HepG2 (cell line): ENCODE measurements around the gene TROAP. TPM values are rescaled to one million over a fixed set of nuclear protein-coding genes. Genes with fewer than 3 reads are reported as not detected.
A peak's percentile ranks its signal among the peaks of the same experiment; 100 is the strongest.

ENCODE experiments used
- BATF2 ChIP-seq: sonication (generic); formaldehyde crosslinking; IDR thresholded peaks from 2 replicates; pipeline ENCODE4 v1.8.0; 2022; ENCODE audit warnings: mild to moderate bottlenecking, missing genetic modification reagents, moderate library complexity
- BHLHE40 ChIP-seq: IDR thresholded peaks from 2 replicates; pipeline ENCODE4 v1.6.1; 2011; ENCODE audit warnings: low read length, improper control_type of control experiment
- FOXK1 ChIP-seq: sonication (generic); formaldehyde crosslinking; IDR thresholded peaks from 2 replicates; pipeline ENCODE4 v1.4.0; 2020; ENCODE audit warnings: low read depth, missing genetic modification reagents, borderline replicate concordance
- GATA4 ChIP-seq: sonication (generic); IDR thresholded peaks from 2 replicates; pipeline ENCODE4 v1.6.1; 2016; ENCODE audit warnings: antibody characterized with exemption, low read depth, borderline replicate concordance
- HINFP ChIP-seq: sonication (generic); formaldehyde crosslinking; IDR thresholded peaks from 2 replicates; pipeline ENCODE4 v1.4.0; 2020; ENCODE audit warnings: low read depth, mild to moderate bottlenecking, missing genetic modification reagents
- REXO4 ChIP-seq: sonication (generic); formaldehyde crosslinking; IDR thresholded peaks from 2 replicates; pipeline ENCODE4 v1.8.0; 2022; ENCODE audit warnings: missing genetic modification reagents, mild to moderate bottlenecking, borderline replicate concordance
- SNAI1 ChIP-seq: sonication (generic); formaldehyde crosslinking; IDR thresholded peaks from 2 replicates; pipeline ENCODE4 v1.5.0; 2020; ENCODE audit warnings: mild to moderate bottlenecking, missing genetic modification reagents, borderline replicate concordance
- SP4 ChIP-seq: sonication (generic); formaldehyde crosslinking; IDR thresholded peaks from 2 replicates; pipeline ENCODE4 v1.8.1; 2023; ENCODE audit warnings: mild to moderate bottlenecking, missing genetic modification reagents
- TRAFD1 ChIP-seq: sonication (generic); formaldehyde crosslinking; IDR thresholded peaks from 2 replicates; pipeline ENCODE4 v1.5.1; 2020; ENCODE audit warnings: missing genetic modification reagents, mild to moderate bottlenecking, borderline replicate concordance
- ZBTB42 ChIP-seq: sonication (generic); formaldehyde crosslinking; IDR thresholded peaks from 2 replicates; pipeline ENCODE4 v1.5.0; 2020; ENCODE audit warnings: mild to moderate bottlenecking, missing genetic modification reagents
- ZFP90 ChIP-seq: sonication (generic); formaldehyde crosslinking; IDR thresholded peaks from 2 replicates; pipeline ENCODE4 v1.8.0; 2022; ENCODE audit warnings: missing genetic modification reagents, mild to moderate bottlenecking, inconsistent platforms, borderline replicate concordance
- ZNF121 ChIP-seq: sonication (generic); formaldehyde crosslinking; IDR thresholded peaks from 2 replicates; pipeline ENCODE4 v1.5.0; 2020; ENCODE audit warnings: mild to moderate bottlenecking, missing genetic modification reagents
- ZNF138 ChIP-seq: sonication (generic); formaldehyde crosslinking; IDR thresholded peaks from 2 replicates; pipeline ENCODE4 v1.5.0; 2020; ENCODE audit warnings: mild to moderate bottlenecking, low read depth, missing genetic modification reagents
- ZNF414 ChIP-seq: sonication (generic); formaldehyde crosslinking; IDR thresholded peaks from 2 replicates; pipeline ENCODE4 v1.5.0; 2020; ENCODE audit warnings: missing genetic modification reagents
- ZNF781 ChIP-seq: sonication (generic); formaldehyde crosslinking; IDR thresholded peaks from 2 replicates; pipeline ENCODE4 v1.5.1; 2020; ENCODE audit warnings: borderline replicate concordance, mild to moderate bottlenecking, missing genetic modification reagents; ENCODE audit errors: not compliant biosample characterization
- polyA plus RNA-seq, 8 experiments: library from polyadenylated mRNA; depleted of rRNA in 3 of 8; stranded (reverse) in 7 of 8; unstranded in 1 of 8; fragments of >200 nt; fragmentation: Illumina TruSeq in 4 of 8; extraction: Trizol in 4 of 8; gene quantifications; 2 replicates each; pipeline versions ENCODE4 v1.2.1 to v1.2.3, GENCODE V29; 2011 to 2016; ENCODE audit warnings: low read depth in 4 of 8, missing spikeins in 1 of 8, mixed read lengths in 1 of 8; ENCODE audit not compliant: insufficient read depth in 1 of 8
- total RNA-seq, 5 experiments: library from RNA; depleted of rRNA; stranded (reverse); fragments of >200 nt; fragmentation: Illumina TruSeq; extraction: Trizol; gene quantifications; 2 replicates each; pipeline ENCODE4 v1.2.3, GENCODE V29; 2016; ENCODE audit warnings: low read depth in 1 of 5
- TF ChIP-seq, protein P1 (sequence below): sonication (generic); formaldehyde crosslinking; IDR thresholded peaks from 2 replicates; pipeline ENCODE4 v1.5.0; 2020; ENCODE audit warnings: mild to moderate bottlenecking, missing genetic modification reagents
- TF ChIP-seq, protein P2 (sequence below): IDR thresholded peaks from 2 replicates; pipeline ENCODE4 v1.6.1; 2012; ENCODE audit warnings: low read depth, low read length, improper control_type of control experiment
- TF ChIP-seq, protein P3 (sequence below): IDR thresholded peaks from 2 replicates; pipeline ENCODE4 v1.6.1; 2016; ENCODE audit warnings: missing genetic modification reagents, missing compliant biosample characterization
- TF ChIP-seq, protein P4 (sequence below): sonication (generic); formaldehyde crosslinking; IDR thresholded peaks from 2 replicates; pipeline ENCODE4 v1.5.1; 2020; ENCODE audit warnings: missing genetic modification reagents, mild to moderate bottlenecking, borderline replicate concordance

Gene TROAP
- total and polyA plus RNA-seq, 2 of the 13 experiments (the other 11 are each of a cell fraction or from before 2014, with no cell fraction given) = 22.5 to 30.9 TPM

GRCh38 chr12:49322708-49323523 is at the start of gene TROAP (continued):
- TF ChIP-seq HINFP = no peak
- no peak; the same call in 1 of the 2 replicates for TF ChIP-seq SNAI1 (CRISPR knock-in tag)
- TF ChIP-seq, protein P1, sequence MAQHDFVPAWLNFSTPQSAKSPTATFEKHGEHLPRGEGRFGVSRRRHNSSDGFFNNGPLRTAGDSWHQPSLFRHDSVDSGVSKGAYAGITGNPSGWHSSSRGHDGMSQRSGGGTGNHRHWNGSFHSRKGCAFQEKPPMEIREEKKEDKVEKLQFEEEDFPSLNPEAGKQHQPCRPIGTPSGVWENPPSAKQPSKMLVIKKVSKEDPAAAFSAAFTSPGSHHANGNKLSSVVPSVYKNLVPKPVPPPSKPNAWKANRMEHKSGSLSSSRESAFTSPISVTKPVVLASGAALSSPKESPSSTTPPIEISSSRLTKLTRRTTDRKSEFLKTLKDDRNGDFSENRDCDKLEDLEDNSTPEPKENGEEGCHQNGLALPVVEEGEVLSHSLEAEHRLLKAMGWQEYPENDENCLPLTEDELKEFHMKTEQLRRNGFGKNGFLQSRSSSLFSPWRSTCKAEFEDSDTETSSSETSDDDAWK (CRISPR knock-in tag) = no peak
- no peak for TF ChIP-seq TRAFD1 (CRISPR knock-in tag)
- TF ChIP-seq, protein P2, sequence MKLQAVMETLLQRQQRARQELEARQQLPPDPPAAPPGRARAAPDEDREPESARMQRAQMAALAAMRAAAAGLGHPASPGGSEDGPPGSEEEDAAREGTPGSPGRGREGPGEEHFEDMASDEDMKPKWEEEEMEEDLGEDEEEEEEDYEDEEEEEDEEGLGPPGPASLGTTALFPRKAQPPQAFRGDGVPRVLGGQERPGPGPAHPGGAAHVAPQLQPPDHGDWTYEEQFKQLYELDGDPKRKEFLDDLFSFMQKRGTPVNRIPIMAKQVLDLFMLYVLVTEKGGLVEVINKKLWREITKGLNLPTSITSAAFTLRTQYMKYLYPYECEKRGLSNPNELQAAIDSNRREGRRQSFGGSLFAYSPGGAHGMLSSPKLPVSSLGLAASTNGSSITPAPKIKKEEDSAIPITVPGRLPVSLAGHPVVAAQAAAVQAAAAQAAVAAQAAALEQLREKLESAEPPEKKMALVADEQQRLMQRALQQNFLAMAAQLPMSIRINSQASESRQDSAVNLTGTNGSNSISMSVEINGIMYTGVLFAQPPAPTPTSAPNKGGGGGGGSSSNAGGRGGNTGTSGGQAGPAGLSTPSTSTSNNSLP = no peak
- TF ChIP-seq, protein P3, sequence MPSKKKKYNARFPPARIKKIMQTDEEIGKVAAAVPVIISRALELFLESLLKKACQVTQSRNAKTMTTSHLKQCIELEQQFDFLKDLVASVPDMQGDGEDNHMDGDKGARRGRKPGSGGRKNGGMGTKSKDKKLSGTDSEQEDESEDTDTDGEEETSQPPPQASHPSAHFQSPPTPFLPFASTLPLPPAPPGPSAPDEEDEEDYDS (CRISPR knock-in tag) = peak; percentile 63
- peak; percentile 47; the same call in 1 of the 2 replicates for TF ChIP-seq ZFP90 (CRISPR knock-in tag)
- no peak for TF ChIP-seq ZNF138 (CRISPR knock-in tag)
- TF ChIP-seq ZNF121 (CRISPR knock-in tag) = peak; percentile 90
- TF ChIP-seq GATA4 = no peak
- TF ChIP-seq FOXK1 (CRISPR knock-in tag) = peak; percentile 46; the same call in 1 of the 2 replicates
- TF ChIP-seq ZBTB42 = no peak
- TF ChIP-seq, protein P4, sequence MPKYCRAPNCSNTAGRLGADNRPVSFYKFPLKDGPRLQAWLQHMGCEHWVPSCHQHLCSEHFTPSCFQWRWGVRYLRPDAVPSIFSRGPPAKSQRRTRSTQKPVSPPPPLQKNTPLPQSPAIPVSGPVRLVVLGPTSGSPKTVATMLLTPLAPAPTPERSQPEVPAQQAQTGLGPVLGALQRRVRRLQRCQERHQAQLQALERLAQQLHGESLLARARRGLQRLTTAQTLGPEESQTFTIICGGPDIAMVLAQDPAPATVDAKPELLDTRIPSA = no peak
- no peak for TF ChIP-seq BHLHE40
- TF ChIP-seq ZNF414 (CRISPR knock-in tag) = no peak
- TF ChIP-seq REXO4 (CRISPR knock-in tag) = no peak
- TF ChIP-seq SP4 (CRISPR knock-in tag) = peak; percentile 83
- TF ChIP-seq ZNF781 = no peak
- TF ChIP-seq BATF2 (CRISPR knock-in tag) = no peak
